CD14-positive monocyte (primary cell): Measurements from ENCODE around the gene MLLT1. TPM values are rescaled to one million over a fixed set of nuclear protein-coding genes. Genes with fewer than 3 reads are reported as not detected.

ENCODE experiments used
- DNase-seq, 3 donors: peaks; one replicate each; pipeline ENCODE4 v3.0.0-alpha.2; 2011 to 2022
- H2AFZ ChIP-seq: 2 replicates; pipeline ENCODE4 v1.6.0; 2012; ENCODE audit warnings: mild to moderate bottlenecking, low read depth, low read length, inconsistent platforms; ENCODE audit not compliant: insufficient read depth, poor library complexity, severe bottlenecking
- H3K27ac ChIP-seq, 2 donors: 1 replicate in 1 of 2; 2 replicates in 1 of 2; pipeline ENCODE4 v1.5.1; 2012 to 2013; ENCODE audit warnings: low read length in 2 of 2, control low read depth in 1 of 2, inconsistent platforms in 1 of 2, low read depth in 1 of 2, mild to moderate bottlenecking in 1 of 2
- H3K27me3 ChIP-seq, 2 donors: one replicate each; pipeline versions ENCODE4 v1.6.0 to v1.6.1; 2011 to 2013; ENCODE audit warnings: low read length in 2 of 2; ENCODE audit not compliant: control insufficient read depth in 2 of 2, insufficient read depth in 2 of 2
- H3K36me3 ChIP-seq, 2 donors: replicated peaks in 1 of 2; 1 replicate in 1 of 2; 2 replicates in 1 of 2; pipeline versions ENCODE4 v1.5.1 to v1.6.1; 2012 to 2013; ENCODE audit warnings: low read length in 2 of 2, control low read depth in 1 of 2, inconsistent platforms in 1 of 2, mild to moderate bottlenecking in 1 of 2; ENCODE audit not compliant: insufficient read depth in 2 of 2, control insufficient read depth in 1 of 2
- H3K4me1 ChIP-seq, 2 donors: 1 replicate in 1 of 2; 2 replicates in 1 of 2; pipeline versions ENCODE4 v1.5.1 to v1.6.1; 2012 to 2013; ENCODE audit warnings: low read length in 2 of 2, control low read depth in 1 of 2, inconsistent platforms in 1 of 2, mild to moderate bottlenecking in 1 of 2, moderate library complexity in 1 of 2; ENCODE audit not compliant: insufficient read depth in 2 of 2, control insufficient read depth in 1 of 2
- H3K4me2 ChIP-seq: replicated peaks from 2 replicates; pipeline ENCODE3; 2012; ENCODE audit warnings: low read length, moderate library complexity, mild to moderate bottlenecking; ENCODE audit not compliant: poor library complexity, severe bottlenecking; ENCODE audit errors: extremely low read depth
- H3K4me3 ChIP-seq, 3 experiments: fragments of 200-600 bp in 1 of 3; sonication (generic) in 1 of 3; replicated peaks in 1 of 3; 1 replicate in 2 of 3; 2 replicates in 1 of 3; pipeline ENCODE4 v1.5.1; 2011 to 2013; ENCODE audit warnings: low read length in 3 of 3, mild to moderate bottlenecking in 3 of 3, control low read depth in 2 of 3, low read depth in 2 of 3, inconsistent platforms in 1 of 3, moderate library complexity in 1 of 3
- H3K79me2 ChIP-seq: 2 replicates; pipeline ENCODE4 v1.6.0; 2012; ENCODE audit warnings: mild to moderate bottlenecking, control low read depth, inconsistent platforms, low read length, moderate library complexity; ENCODE audit not compliant: insufficient read depth
- H3K9ac ChIP-seq: 2 replicates; pipeline ENCODE4 v1.6.0; 2017; ENCODE audit warnings: low read length, mild to moderate bottlenecking; ENCODE audit not compliant: insufficient read depth, poor library complexity, severe bottlenecking
- H3K9me3 ChIP-seq, 2 donors: replicated peaks in 1 of 2; 1 replicate in 1 of 2; 2 replicates in 1 of 2; pipeline versions ENCODE4 v1.5.1 to v1.6.1; 2012 to 2013; ENCODE audit warnings: low read length in 2 of 2, control low read depth in 1 of 2; ENCODE audit not compliant: control insufficient read depth in 1 of 2, insufficient read depth in 1 of 2
- H4K20me1 ChIP-seq: 2 replicates; pipeline ENCODE4 v1.6.0; 2012; ENCODE audit warnings: mild to moderate bottlenecking, low read length, control low read depth, moderate library complexity; ENCODE audit not compliant: insufficient read depth
- H3K27ac Mint-ChIP-seq, 7 donors: one replicate each; pipeline ENCODE4 v1.8.0; 2020; ENCODE audit warnings: mild to moderate bottlenecking in 7 of 7, mixed read lengths in 7 of 7, moderate library complexity in 6 of 7, inconsistent platforms in 2 of 7
- H3K27me3 Mint-ChIP-seq, 3 donors: one replicate each; pipeline ENCODE4 v1.8.0; 2021 to 2022; ENCODE audit warnings: low read depth in 3 of 3, mild to moderate bottlenecking in 3 of 3, mixed read lengths in 3 of 3, moderate library complexity in 3 of 3, inconsistent platforms in 1 of 3
- H3K36me3 Mint-ChIP-seq, 2 donors: one replicate each; pipeline ENCODE4 v1.8.0; 2020; ENCODE audit warnings: mixed read lengths in 2 of 2, inconsistent platforms in 1 of 2, mild to moderate bottlenecking in 1 of 2
- H3K4me1 Mint-ChIP-seq: one replicate; pipeline ENCODE4 v1.8.0; 2020; ENCODE audit warnings: mild to moderate bottlenecking, mixed read lengths
- H3K4me3 Mint-ChIP-seq, 2 donors: one replicate each; pipeline ENCODE4 v1.8.0; 2020; ENCODE audit warnings: mild to moderate bottlenecking in 2 of 2, mixed read lengths in 2 of 2, moderate library complexity in 1 of 2
- H3K9me3 Mint-ChIP-seq, 7 donors: one replicate each; pipeline ENCODE4 v1.8.0; 2020 to 2022; ENCODE audit warnings: mixed read lengths in 7 of 7, mild to moderate bottlenecking in 6 of 7, moderate library complexity in 6 of 7, inconsistent platforms in 2 of 7
- WGBS: methylation state at CpG from one replicate; pipeline ENCODE4 v1.1.5; 2013; ENCODE audit warnings: missing lambda C conversion rate; ENCODE audit not compliant: insufficient coverage; 5-methylcytosine and 5-hydroxymethylcytosine counted together
- intact Hi-C, 2 donors: fragments of 100-400 bp; cut with micrococcal nuclease; formaldehyde crosslinking; loops; one replicate each; pipeline versions ENCODE4 v1.15.0 to v1.15.1; 2023
- polyA plus RNA-seq, 3 donors: library from polyadenylated mRNA; depleted of rRNA in 1 of 3; unstranded in 2 of 3; stranded (reverse) in 1 of 3; fragments of 300-500 nt in 2 of 3; fragments of >200 nt in 1 of 3; fragmentation: Illumina TruSeq in 2 of 3; gene quantifications; 1 replicate in 2 of 3; 2 replicates in 1 of 3; pipeline ENCODE4 v1.2.3, GENCODE V29; 2012 to 2021
- TF ChIP-seq, protein P1 (sequence below): fragments of 200-600 bp; IDR thresholded peaks from one replicate; pipeline ENCODE4 v1.8.0; 2022; ENCODE audit warnings: antibody characterized with exemption, mild to moderate bottlenecking

MLLT1 gene
- polyA plus RNA-seq, 3 donors: 0.65 to 17.3 (median 0.99) TPM

DNA sequence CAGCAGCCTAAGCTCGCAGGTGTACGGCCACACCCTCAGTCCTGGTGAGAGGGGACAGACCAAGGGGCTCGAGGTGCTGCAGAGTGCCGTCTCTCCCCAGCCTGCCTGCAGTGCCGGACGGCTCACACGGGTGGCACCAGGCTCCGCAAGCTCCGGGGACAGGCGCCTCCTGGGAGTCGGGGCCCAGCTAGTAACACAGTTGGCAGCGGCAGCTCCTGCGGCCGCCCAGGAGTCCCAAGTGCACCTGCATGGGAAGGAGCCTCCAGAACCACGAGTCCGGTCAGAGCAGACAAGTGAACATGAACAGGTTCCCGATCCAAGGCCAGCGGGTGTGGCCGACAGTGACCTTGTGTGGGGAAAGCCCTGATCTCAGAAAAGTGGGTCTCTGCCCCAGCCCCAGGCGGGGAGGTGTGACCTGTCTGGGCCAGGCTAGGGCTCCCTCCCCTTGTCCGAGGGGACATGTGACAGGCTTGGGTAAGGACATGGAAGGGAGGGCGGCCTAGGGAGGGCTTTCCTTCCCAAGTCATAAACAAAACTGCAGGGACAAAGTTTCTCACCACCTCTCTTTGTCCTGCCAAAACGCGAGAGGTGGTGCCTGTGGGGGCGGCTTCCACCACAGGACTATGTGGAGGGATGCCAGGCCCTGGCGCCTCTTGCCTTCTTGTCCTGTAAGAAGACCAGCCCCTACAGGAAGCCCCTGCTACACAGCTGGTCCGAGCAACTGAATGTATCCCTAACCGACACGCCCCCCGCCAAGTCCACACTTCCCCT lies 46.5 kb downstream of the MLLT1 start:
- H3K4me3 ChIP-seq: peak overlapping the region in 1 of 3 experiments; percentile 71
- H3K27me3 Mint-ChIP-seq: peaks cover 0 to 3% (median 0%) of the 10 kb centered on the region in 3 donors
- H3K4me2 ChIP-seq: peak overlapping the region; percentile 87
- H3K79me2 ChIP-seq: peaks cover 97% of the 10 kb centered on the region
- peaks cover 98% of the 10 kb centered on the region for H4K20me1 ChIP-seq
- H3K9me3 ChIP-seq: no peaks in the 10 kb centered on the region
- intact Hi-C loops: no loop called here
- H3K36me3 ChIP-seq: peaks cover 13 to 17% of the 10 kb centered on the region in 2 donors
- peaks cover 33 to 41% of the 10 kb centered on the region in 2 donors for H3K4me1 ChIP-seq
- H3K27ac Mint-ChIP-seq: peak overlapping the region in 5 of 7 donors; percentile 37 to 70 (median 65)
- H3K9me3 Mint-ChIP-seq: no peaks in the 10 kb centered on the region
- TF ChIP-seq, protein P1, sequence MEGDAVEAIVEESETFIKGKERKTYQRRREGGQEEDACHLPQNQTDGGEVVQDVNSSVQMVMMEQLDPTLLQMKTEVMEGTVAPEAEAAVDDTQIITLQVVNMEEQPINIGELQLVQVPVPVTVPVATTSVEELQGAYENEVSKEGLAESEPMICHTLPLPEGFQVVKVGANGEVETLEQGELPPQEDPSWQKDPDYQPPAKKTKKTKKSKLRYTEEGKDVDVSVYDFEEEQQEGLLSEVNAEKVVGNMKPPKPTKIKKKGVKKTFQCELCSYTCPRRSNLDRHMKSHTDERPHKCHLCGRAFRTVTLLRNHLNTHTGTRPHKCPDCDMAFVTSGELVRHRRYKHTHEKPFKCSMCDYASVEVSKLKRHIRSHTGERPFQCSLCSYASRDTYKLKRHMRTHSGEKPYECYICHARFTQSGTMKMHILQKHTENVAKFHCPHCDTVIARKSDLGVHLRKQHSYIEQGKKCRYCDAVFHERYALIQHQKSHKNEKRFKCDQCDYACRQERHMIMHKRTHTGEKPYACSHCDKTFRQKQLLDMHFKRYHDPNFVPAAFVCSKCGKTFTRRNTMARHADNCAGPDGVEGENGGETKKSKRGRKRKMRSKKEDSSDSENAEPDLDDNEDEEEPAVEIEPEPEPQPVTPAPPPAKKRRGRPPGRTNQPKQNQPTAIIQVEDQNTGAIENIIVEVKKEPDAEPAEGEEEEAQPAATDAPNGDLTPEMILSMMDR: no peak
- H3K27me3 ChIP-seq: no peaks in the 10 kb centered on the region
- H3K36me3 Mint-ChIP-seq: peaks cover 19 to 30% of the 10 kb centered on the region in 2 donors
- peak overlapping the region; percentile 69 to 82 for H3K4me3 Mint-ChIP-seq
- H3K27ac ChIP-seq: peak overlapping the region; percentile 2 to 73
- peaks cover 55% of the 10 kb centered on the region for H3K4me1 Mint-ChIP-seq
- WGBS: 64% methylated on average over 26 of the region's 30 CpGs
- H2AFZ ChIP-seq: peak overlapping the region; percentile 46
- no peak for DNase-seq
- peak overlapping the region; percentile 69 for H3K9ac ChIP-seq

DNA sequence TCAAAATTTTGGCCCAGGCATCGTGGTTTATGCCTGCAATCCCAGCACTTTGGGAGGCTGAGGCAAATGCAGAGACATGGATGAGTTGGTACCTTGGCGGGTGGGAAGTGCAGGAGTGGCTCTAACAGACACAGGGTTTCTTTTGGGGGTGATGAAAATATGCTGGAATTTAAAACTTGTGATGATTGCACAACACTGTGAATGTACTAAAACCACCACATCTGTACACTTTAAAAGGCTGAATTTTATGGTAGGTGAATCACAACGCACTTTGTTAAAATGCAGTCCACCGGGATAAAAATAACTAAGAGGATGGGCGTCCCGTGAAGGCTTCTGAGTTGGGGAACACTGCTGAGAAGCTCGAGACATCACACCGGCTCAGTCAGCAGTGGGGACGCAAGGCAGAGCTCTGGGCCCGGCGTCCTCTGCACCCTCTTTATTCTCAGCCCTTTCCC lies 47.1 kb downstream of the MLLT1 start:
- H3K4me3 Mint-ChIP-seq: no peak overlapping the region
- no peak overlapping the region for H3K4me3 ChIP-seq
- H4K20me1 ChIP-seq: peaks cover 98% of the 10 kb centered on the region
- H3K36me3 ChIP-seq: peaks cover 13 to 22% of the 10 kb centered on the region in 2 donors
- DNase-seq: no peak
- WGBS: 23% methylated on average over 7 of the region's 11 CpGs
- H3K9me3 Mint-ChIP-seq: no peaks in the 10 kb centered on the region
- H3K27ac ChIP-seq: no peak overlapping the region
- H3K9me3 ChIP-seq: no peaks in the 10 kb centered on the region
- no peak overlapping the region for H2AFZ ChIP-seq
- H3K27me3 ChIP-seq: no peaks in the 10 kb centered on the region
- H3K4me1 ChIP-seq: peaks cover 33 to 41% of the 10 kb centered on the region in 2 donors
- peak overlapping the region in 2 of 7 donors; percentile 42 to 61 for H3K27ac Mint-ChIP-seq
- H3K9ac ChIP-seq: peak overlapping the region; percentile 69
- peaks cover 52% of the 10 kb centered on the region for H3K4me1 Mint-ChIP-seq
- TF ChIP-seq, protein P1: no peak
- peaks cover 0 to 3% (median 0%) of the 10 kb centered on the region in 3 donors for H3K27me3 Mint-ChIP-seq
- H3K79me2 ChIP-seq: peaks cover 96% of the 10 kb centered on the region
- intact Hi-C loops: no loop called here
- peaks cover 19 to 30% of the 10 kb centered on the region in 2 donors for H3K36me3 Mint-ChIP-seq
- H3K4me2 ChIP-seq: no peak overlapping the region
